Measurements from ENCODE around the gene POMT1. TPM values are rescaled to one million over a fixed set of nuclear protein-coding genes. Genes with fewer than 3 reads are reported as not detected.

Gene POMT1
- total RNA-seq, 1 donor: 32.6 TPM

GRCh38 chr9:131557855-131558548, 55.3 kb downstream of the POMT1 start:
- Histone ChIP-seq H3K4me2 (ENCODE audit: insufficient read depth, low read length) (no peak overlapping the region), H3K36me3 (ENCODE audit: insufficient read depth, low read length) (no peaks in the 10 kb centered on the region), H3K27me3 (ENCODE audit: insufficient read depth, low read length) (peaks cover 26% of the 10 kb centered on the region), H2AFZ (ENCODE audit: low read length) (no peak overlapping the region), H3K79me2 (ENCODE audit: insufficient read depth, low read length) (no peaks in the 10 kb centered on the region), H3K9me3 (ENCODE audit: low read depth, low read length) (peaks cover 2% of the 10 kb centered on the region), H4K20me1 (ENCODE audit: insufficient read depth, low read length) (no peaks in the 10 kb centered on the region), H3K4me3 (ENCODE audit: insufficient read depth, low read length) (no peak overlapping the region), H3K27ac (ENCODE audit: low read depth, low read length) (no peak overlapping the region), H3K4me1 (ENCODE audit: insufficient read depth, low read length) (peaks cover 4% of the 10 kb centered on the region)
- DNase-seq (ENCODE audit: insufficient read length, low spot score, missing footprints): peak; percentile 32
- no peak for TF ChIP-seq CTCF (IDR thresholded peaks at IDR 0.05; ENCODE audit: extremely low read depth, low read depth, low read length)

- DNase-seq (ENCODE audit: insufficient read length, low spot score, missing footprints): peak; percentile 18
- Histone ChIP-seq H3K4me1 (ENCODE audit: insufficient read depth, low read length) (peaks cover 4% of the 10 kb centered on the region), H3K9me3 (ENCODE audit: low read depth, low read length) (no peaks in the 10 kb centered on the region), H2AFZ (ENCODE audit: low read length) (no peak overlapping the region), H3K27me3 (ENCODE audit: insufficient read depth, low read length) (peaks cover 13% of the 10 kb centered on the region), H4K20me1 (ENCODE audit: insufficient read depth, low read length) (no peaks in the 10 kb centered on the region), H3K4me3 (ENCODE audit: insufficient read depth, low read length) (no peak overlapping the region), H3K27ac (ENCODE audit: low read depth, low read length) (no peak overlapping the region), H3K4me2 (ENCODE audit: insufficient read depth, low read length) (no peak overlapping the region), H3K79me2 (ENCODE audit: insufficient read depth, low read length) (no peaks in the 10 kb centered on the region), H3K36me3 (ENCODE audit: insufficient read depth, low read length) (no peaks in the 10 kb centered on the region)
- TF ChIP-seq CTCF (IDR thresholded peaks at IDR 0.05; ENCODE audit: extremely low read depth, low read depth, low read length): no peak
These were observed 56.8 kb downstream of the POMT1 start for GRCh38 chr9:131559421-131560000.

- peaks cover 4% of the 10 kb centered on the region for H3K4me1 ChIP-seq (ENCODE audit: insufficient read depth, low read length)
- no peak for TF ChIP-seq CTCF (IDR thresholded peaks at IDR 0.05; ENCODE audit: extremely low read depth, low read depth, low read length)
- peak; percentile 68 for DNase-seq (ENCODE audit: insufficient read length, low spot score, missing footprints)
- no peak overlapping the region for H3K4me2 ChIP-seq (ENCODE audit: insufficient read depth, low read length)
- no peak overlapping the region for H2AFZ ChIP-seq (ENCODE audit: low read length)
- H3K9me3 ChIP-seq (ENCODE audit: low read depth, low read length): no peaks in the 10 kb centered on the region
- no peaks in the 10 kb centered on the region for H3K36me3 ChIP-seq (ENCODE audit: insufficient read depth, low read length)
- H3K27ac ChIP-seq (ENCODE audit: low read depth, low read length): no peak overlapping the region
- no peaks in the 10 kb centered on the region for H3K79me2 ChIP-seq (ENCODE audit: insufficient read depth, low read length)
- no peaks in the 10 kb centered on the region for H4K20me1 ChIP-seq (ENCODE audit: insufficient read depth, low read length)
- H3K27me3 ChIP-seq (ENCODE audit: insufficient read depth, low read length): no peaks in the 10 kb centered on the region
- H3K4me3 ChIP-seq (ENCODE audit: insufficient read depth, low read length): no peak overlapping the region
These were observed 59.6 kb downstream of the POMT1 start for GRCh38 chr9:131562032-131562959.

- no peaks in the 10 kb centered on the region for H3K9me3 ChIP-seq (ENCODE audit: low read depth, low read length)
- H3K36me3 ChIP-seq (ENCODE audit: insufficient read depth, low read length): no peaks in the 10 kb centered on the region
- no peak overlapping the region for H3K4me3 ChIP-seq (ENCODE audit: insufficient read depth, low read length)
- DNase-seq (ENCODE audit: insufficient read length, low spot score, missing footprints): no peak
- no peaks in the 10 kb centered on the region for H3K27me3 ChIP-seq (ENCODE audit: insufficient read depth, low read length)
- H3K4me2 ChIP-seq (ENCODE audit: insufficient read depth, low read length): no peak overlapping the region
- H3K79me2 ChIP-seq (ENCODE audit: insufficient read depth, low read length): no peaks in the 10 kb centered on the region
- H3K4me1 ChIP-seq (ENCODE audit: insufficient read depth, low read length): peaks cover 4% of the 10 kb centered on the region
- no peak overlapping the region for H2AFZ ChIP-seq (ENCODE audit: low read length)
- no peak for TF ChIP-seq CTCF (IDR thresholded peaks at IDR 0.05; ENCODE audit: extremely low read depth, low read depth, low read length)
- H4K20me1 ChIP-seq (ENCODE audit: insufficient read depth, low read length): no peaks in the 10 kb centered on the region
- no peak overlapping the region for H3K27ac ChIP-seq (ENCODE audit: low read depth, low read length)
These were observed 62.7 kb downstream of the POMT1 start for GRCh38 chr9:131565369-131565768.

All from osteoblast (primary cell).